Testis (tissue), 3 donors: Measurements from ENCODE around the gene OPA3. TPM values are rescaled to one million over a fixed set of nuclear protein-coding genes. Genes with fewer than 3 reads are reported as not detected.

Experiments used
- DNase-seq: peaks from one replicate; pipeline ENCODE4 v3.0.0-alpha.2; 2019
- H3K27ac ChIP-seq, 2 donors: fragments of 200-600 bp; sonication (generic); one replicate each; pipeline ENCODE4 v1.5.1; 2019
- H3K27me3 ChIP-seq: fragments of 200-600 bp; sonication (generic); one replicate; pipeline ENCODE4 v1.5.1; 2019
- H3K36me3 ChIP-seq: fragments of 200-600 bp; sonication (generic); one replicate; pipeline ENCODE4 v1.5.1; 2017; ENCODE audit warnings: low read depth; ENCODE audit errors: missing control alignments
- H3K4me1 ChIP-seq: fragments of 200-600 bp; sonication (generic); one replicate; pipeline ENCODE4 v1.5.1; 2019
- H3K4me3 ChIP-seq, 2 donors: fragments of 200-600 bp; sonication (generic); one replicate each; pipeline ENCODE4 v1.5.1; 2017 to 2019
- H3K9me3 ChIP-seq: fragments of 200-600 bp; sonication (generic); one replicate; pipeline ENCODE4 v1.5.1; 2017
- CTCF ChIP-seq, 3 experiments: fragments of 450-650 bp in 2 of 3; fragments of 200-600 bp in 1 of 3; sonication (generic) in 1 of 3; IDR thresholded peaks; one replicate each; pipeline ENCODE4 v1.5.1; 2016 to 2019; ENCODE audit warnings: antibody characterized with exemption in 3 of 3, mild to moderate bottlenecking in 2 of 3, moderate library complexity in 1 of 3
- POLR2A ChIP-seq: fragments of 450-650 bp; IDR thresholded peaks from one replicate; pipeline ENCODE4 v1.6.1; 2017; ENCODE audit warnings: antibody characterized with exemption, mild to moderate bottlenecking, moderate library complexity
- whole genome bisulfite sequencing, 2 donors: methylation state at CpG; one replicate each; pipeline ENCODE4 v1.1.5; 2018; 5-methylcytosine and 5-hydroxymethylcytosine counted together
- intact Hi-C: fragments of 100-400 bp; cut with DNase I; formaldehyde crosslinking; loops from one replicate; pipeline ENCODE4 v1.15.1; 2023; ENCODE audit warnings: low total_unique reads
- polyA plus RNA-seq: library from polyadenylated mRNA; stranded (reverse); fragments of 350-450 nt; fragmentation: Illumina TruSeq; extraction: RNeasy Lipid Tissue Mini Kit (QIAGEN cat#74804); gene quantifications from one replicate; pipeline ENCODE4 v1.2.3, GENCODE V29; 2014; ENCODE audit warnings: low read depth, low replicate concordance; ENCODE audit not compliant: insufficient read depth
- total RNA-seq, 2 donors: library from RNA; depleted of rRNA; stranded (reverse); fragments of >200 nt; gene quantifications; one replicate each; pipeline ENCODE4 v1.2.3, GENCODE V29; 2016

OPA3 gene
- total and polyA plus RNA-seq, 3 donors from 2014 or later: 18.3 to 20.9 (median 19.3) TPM

DNA sequence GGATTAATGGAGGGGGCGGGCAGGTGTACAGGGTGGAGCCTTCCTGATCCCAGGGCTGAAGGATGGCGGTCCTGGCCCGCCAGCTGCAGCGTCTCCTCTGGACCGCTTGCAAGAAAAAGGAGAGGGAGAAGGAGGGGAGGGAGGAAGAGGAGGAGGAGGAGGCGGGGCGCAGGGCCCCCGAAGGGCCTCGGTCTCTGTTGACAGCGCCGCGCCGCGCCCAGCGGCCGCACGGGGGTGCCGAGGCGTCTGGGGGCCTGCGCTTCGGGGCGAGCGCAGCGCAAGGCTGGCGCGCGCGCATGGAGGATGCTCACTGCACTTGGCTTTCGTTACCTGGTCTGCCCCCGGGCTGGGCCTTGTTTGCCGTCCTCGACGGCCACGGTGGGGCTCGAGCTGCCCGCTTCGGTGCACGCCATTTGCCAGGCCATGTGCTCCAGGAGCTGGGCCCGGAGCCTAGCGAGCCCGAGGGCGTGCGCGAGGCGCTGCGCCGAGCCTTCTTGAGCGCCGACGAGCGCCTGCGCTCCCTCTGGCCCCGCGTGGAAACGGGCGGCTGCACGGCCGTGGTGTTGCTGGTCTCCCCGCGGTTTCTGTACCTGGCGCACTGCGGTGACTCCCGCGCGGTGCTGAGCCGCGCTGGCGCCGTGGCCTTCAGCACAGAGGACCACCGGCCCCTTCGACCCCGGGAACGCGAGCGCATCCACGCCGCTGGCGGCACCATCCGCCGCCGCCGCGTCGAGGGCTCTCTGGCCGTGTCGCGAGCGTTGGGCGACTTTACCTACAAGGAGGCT, 86.0 kb downstream of the OPA3 start, which contains the start of gene PPM1N:
Gene PPM1N (plus strand): TSS at position 33 of the 785 bp plus-strand sequence. CDS start 30 bp downstream, at position 63.
- TF ChIP-seq CTCF (IDR thresholded peaks at IDR 0.05): no peak
- no peak for TF ChIP-seq POLR2A
- Histone ChIP-seq H3K36me3 (no peaks in the 10 kb centered on the region), H3K4me3 (peak within 1 kb of the TSS; percentile 53 to 56), H3K9me3 (no peaks in the 10 kb centered on the region), H3K27me3 (no peaks in the 10 kb centered on the region), H3K4me1 (no peaks in the 10 kb centered on the region), H3K27ac (no peak within 1 kb of the TSS)
- 1 to 4% methylated on average over 28 to 51 of the region's 89 CpGs for WGBS, 2 donors
- no peak for DNase-seq
- intact Hi-C loops: no loop called here

GRCh38 chr19:45497791-45498190, 86.8 kb downstream of the OPA3 start:
- no peak overlapping the region for H3K4me3 ChIP-seq
- H3K27me3 ChIP-seq: no peaks in the 10 kb centered on the region
- H3K9me3 ChIP-seq: no peaks in the 10 kb centered on the region
- intact Hi-C loops: no loop called here
- H3K36me3 ChIP-seq: no peaks in the 10 kb centered on the region
- 20 to 25% methylated on average over 15 to 16 of the region's 16 CpGs for WGBS, 2 donors
- H3K4me1 ChIP-seq: peaks cover 6% of the 10 kb centered on the region
- TF ChIP-seq POLR2A (no peak), CTCF (IDR thresholded peaks at IDR 0.05) (no peak)
- no peak overlapping the region for H3K27ac ChIP-seq
- no peak for DNase-seq

DNA sequence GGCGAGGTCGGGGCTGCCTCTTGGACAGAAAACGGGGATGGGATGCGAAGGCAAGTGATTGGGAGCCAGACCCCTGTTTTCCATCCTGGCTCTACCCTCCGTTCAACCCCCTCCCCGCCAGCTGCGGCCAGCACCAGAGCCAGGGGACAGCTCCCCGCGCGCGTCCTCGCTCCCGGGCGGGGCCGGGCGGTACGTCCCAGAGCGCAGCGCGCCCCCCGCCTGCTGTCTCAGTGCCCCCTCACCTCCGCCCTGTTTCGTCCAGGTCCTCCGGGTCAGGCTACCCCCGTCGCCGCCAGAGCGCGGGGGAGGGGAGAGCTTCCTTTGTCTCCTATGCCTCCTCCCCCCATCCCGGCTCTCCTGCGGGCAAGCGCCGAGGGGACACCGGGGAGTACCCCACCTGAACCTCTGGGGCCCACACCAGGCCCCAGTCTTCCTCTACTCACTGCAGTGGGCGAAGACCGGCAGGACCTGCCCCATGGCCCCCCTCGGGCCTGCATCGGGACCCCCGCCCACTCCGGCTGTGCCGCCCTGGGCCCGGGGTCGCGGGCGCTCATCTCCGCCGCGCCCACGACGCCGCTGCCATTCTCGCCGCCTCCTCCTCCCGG, 88.2 kb downstream of the OPA3 start:
- DNase-seq: no peak
- Histone ChIP-seq H3K4me3 (peak overlapping the region; percentile 53 to 56), H3K4me1 (peaks cover 6% of the 10 kb centered on the region), H3K9me3 (no peaks in the 10 kb centered on the region), H3K27me3 (no peaks in the 10 kb centered on the region), H3K36me3 (no peaks in the 10 kb centered on the region), H3K27ac (no peak overlapping the region)
- TF ChIP-seq POLR2A (no peak), CTCF (IDR thresholded peaks at IDR 0.05) (no peak)
- 1 to 2% methylated on average over 31 to 38 of the region's 54 CpGs for WGBS, 2 donors
- intact Hi-C loops: no loop called here

- H3K27ac ChIP-seq: no peak overlapping the region
- no peak for DNase-seq
- H3K4me1 ChIP-seq: peaks cover 6% of the 10 kb centered on the region
- 57 to 67% methylated on average over 5 of the region's 5 CpGs for WGBS, 2 donors
- H3K27me3 ChIP-seq: no peaks in the 10 kb centered on the region
- no peak overlapping the region for H3K4me3 ChIP-seq
- no peak for TF ChIP-seq POLR2A
- TF ChIP-seq CTCF (IDR thresholded peaks at IDR 0.05): no peak
- no peaks in the 10 kb centered on the region for H3K36me3 ChIP-seq
- intact Hi-C loops: no loop called here
- no peaks in the 10 kb centered on the region for H3K9me3 ChIP-seq
These were observed 89.4 kb downstream of the OPA3 start for GRCh38 chr19:45495178-45495577.
